ENCODE data around the gene RAB31. TPM values are rescaled to one million over a fixed set of nuclear protein-coding genes. Genes with fewer than 3 reads are reported as not detected.

The RAB31 gene
- total RNA-seq, 1 donor from 2014 or later = 31.2 TPM

GRCh38 chr18:9712611-9713010 is 4.5 kb downstream of the RAB31 start:
- no peak overlapping the region for H3K4me3 ChIP-seq (ENCODE audit: low read depth, low read length)
- no peak for TF ChIP-seq CTCF (conservative IDR thresholded peaks at IDR 0.05; ENCODE audit: low read depth, low read length)
- DNase-seq (ENCODE audit: low read depth) = no peak

GRCh38 chr18:9714266-9715087 is 6.4 kb downstream of the RAB31 start:
- no peak for DNase-seq (ENCODE audit: low read depth)
- TF ChIP-seq CTCF (conservative IDR thresholded peaks at IDR 0.05; ENCODE audit: low read depth, low read length) = no peak
- no peak overlapping the region for H3K4me3 ChIP-seq (ENCODE audit: low read depth, low read length)

GRCh38 chr18:9715088-9715343 is 6.9 kb downstream of the RAB31 start:
- no peak for TF ChIP-seq CTCF (conservative IDR thresholded peaks at IDR 0.05; ENCODE audit: low read depth, low read length)
- no peak for DNase-seq (ENCODE audit: low read depth)

GRCh38 chr18:9715978-9716774 is 8.1 kb downstream of the RAB31 start:
- no peak for DNase-seq (ENCODE audit: low read depth)
- H3K4me3 ChIP-seq (ENCODE audit: low read depth, low read length) = no peak overlapping the region
- no peak for TF ChIP-seq CTCF (conservative IDR thresholded peaks at IDR 0.05; ENCODE audit: low read depth, low read length)

More at GRCh38 chr18:9715088-9715343, 6.9 kb downstream of the RAB31 start:
- H3K4me3 ChIP-seq (ENCODE audit: low read depth, low read length) = no peak overlapping the region

GRCh38 chr18:9716780-9717563 is 8.9 kb downstream of the RAB31 start:
- TF ChIP-seq CTCF (conservative IDR thresholded peaks at IDR 0.05; ENCODE audit: low read depth, low read length) = no peak

GRCh38 chr18:9719421-9719981 is 11.4 kb downstream of the RAB31 start:
- TF ChIP-seq CTCF (conservative IDR thresholded peaks at IDR 0.05; ENCODE audit: low read depth, low read length) = no peak
- H3K4me3 ChIP-seq (ENCODE audit: low read depth, low read length) = peak overlapping the region; percentile 35
- DNase-seq (ENCODE audit: low read depth) = peak; percentile 61

More at GRCh38 chr18:9716780-9717563, 8.9 kb downstream of the RAB31 start:
- no peak overlapping the region for H3K4me3 ChIP-seq (ENCODE audit: low read depth, low read length)
- no peak for DNase-seq (ENCODE audit: low read depth)

Measured in epithelial cell of proximal tubule (primary cell).